ENCODE measurements around the gene RMRP. TPM values are rescaled to one million over a fixed set of nuclear protein-coding genes. Genes with fewer than 3 reads are reported as not detected.

RMRP gene
- total and polyA plus RNA-seq, 9 of the 15 experiments (the other 6 are each of a cell fraction or from before 2014, with no cell fraction given), result 75.7 to 89,974 (median 13,378) TPM; not detected in 3

GRCh38 chr9:35657546-35658136 is at the start of gene RMRP (continued):
- TF ChIP-seq, protein P1, sequence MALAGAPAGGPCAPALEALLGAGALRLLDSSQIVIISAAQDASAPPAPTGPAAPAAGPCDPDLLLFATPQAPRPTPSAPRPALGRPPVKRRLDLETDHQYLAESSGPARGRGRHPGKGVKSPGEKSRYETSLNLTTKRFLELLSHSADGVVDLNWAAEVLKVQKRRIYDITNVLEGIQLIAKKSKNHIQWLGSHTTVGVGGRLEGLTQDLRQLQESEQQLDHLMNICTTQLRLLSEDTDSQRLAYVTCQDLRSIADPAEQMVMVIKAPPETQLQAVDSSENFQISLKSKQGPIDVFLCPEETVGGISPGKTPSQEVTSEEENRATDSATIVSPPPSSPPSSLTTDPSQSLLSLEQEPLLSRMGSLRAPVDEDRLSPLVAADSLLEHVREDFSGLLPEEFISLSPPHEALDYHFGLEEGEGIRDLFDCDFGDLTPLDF (CRISPR knock-in tag; IDR thresholded peaks at IDR 0.05), result no peak; the same call in 1 of the 2 replicates
- TF ChIP-seq GATAD2B (IDR thresholded peaks at IDR 0.05; ENCODE audit: borderline replicate concordance), result peak; percentile 35
- peak; percentile 83 for TF ChIP-seq CREB1 (IDR thresholded peaks at IDR 0.05)
- peak; percentile 90 for TF ChIP-seq CREB1 (CRISPR knock-in tag; IDR thresholded peaks at IDR 0.05)
- TF ChIP-seq TCF3 (CRISPR knock-in tag; IDR thresholded peaks at IDR 0.05), result peak; percentile 39; the same call in 1 of the 2 replicates
- TF ChIP-seq HDAC2 (IDR thresholded peaks at IDR 0.05), result peak; percentile 84
- TF ChIP-seq RHOXF2B (CRISPR knock-in tag; conservative IDR thresholded peaks at IDR 0.05), result no peak
- peak; percentile 68; the same call in 1 of the 2 replicates for TF ChIP-seq TOE1 (IDR thresholded peaks at IDR 0.05; ENCODE audit: borderline replicate concordance)
- 0 out of 2 replicates have a peak, but pooled peaks have one; percentile 71 for TF ChIP-seq TOE1 (CRISPR knock-in tag; IDR thresholded peaks at IDR 0.05; ENCODE audit: borderline replicate concordance, low read depth)
- TF ChIP-seq, protein P2, sequence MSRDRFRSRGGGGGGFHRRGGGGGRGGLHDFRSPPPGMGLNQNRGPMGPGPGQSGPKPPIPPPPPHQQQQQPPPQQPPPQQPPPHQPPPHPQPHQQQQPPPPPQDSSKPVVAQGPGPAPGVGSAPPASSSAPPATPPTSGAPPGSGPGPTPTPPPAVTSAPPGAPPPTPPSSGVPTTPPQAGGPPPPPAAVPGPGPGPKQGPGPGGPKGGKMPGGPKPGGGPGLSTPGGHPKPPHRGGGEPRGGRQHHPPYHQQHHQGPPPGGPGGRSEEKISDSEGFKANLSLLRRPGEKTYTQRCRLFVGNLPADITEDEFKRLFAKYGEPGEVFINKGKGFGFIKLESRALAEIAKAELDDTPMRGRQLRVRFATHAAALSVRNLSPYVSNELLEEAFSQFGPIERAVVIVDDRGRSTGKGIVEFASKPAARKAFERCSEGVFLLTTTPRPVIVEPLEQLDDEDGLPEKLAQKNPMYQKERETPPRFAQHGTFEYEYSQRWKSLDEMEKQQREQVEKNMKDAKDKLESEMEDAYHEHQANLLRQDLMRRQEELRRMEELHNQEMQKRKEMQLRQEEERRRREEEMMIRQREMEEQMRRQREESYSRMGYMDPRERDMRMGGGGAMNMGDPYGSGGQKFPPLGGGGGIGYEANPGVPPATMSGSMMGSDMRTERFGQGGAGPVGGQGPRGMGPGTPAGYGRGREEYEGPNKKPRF (IDR thresholded peaks at IDR 0.05; ENCODE audit: low read depth, low read length), result no peak
- TF ChIP-seq, protein P3, sequence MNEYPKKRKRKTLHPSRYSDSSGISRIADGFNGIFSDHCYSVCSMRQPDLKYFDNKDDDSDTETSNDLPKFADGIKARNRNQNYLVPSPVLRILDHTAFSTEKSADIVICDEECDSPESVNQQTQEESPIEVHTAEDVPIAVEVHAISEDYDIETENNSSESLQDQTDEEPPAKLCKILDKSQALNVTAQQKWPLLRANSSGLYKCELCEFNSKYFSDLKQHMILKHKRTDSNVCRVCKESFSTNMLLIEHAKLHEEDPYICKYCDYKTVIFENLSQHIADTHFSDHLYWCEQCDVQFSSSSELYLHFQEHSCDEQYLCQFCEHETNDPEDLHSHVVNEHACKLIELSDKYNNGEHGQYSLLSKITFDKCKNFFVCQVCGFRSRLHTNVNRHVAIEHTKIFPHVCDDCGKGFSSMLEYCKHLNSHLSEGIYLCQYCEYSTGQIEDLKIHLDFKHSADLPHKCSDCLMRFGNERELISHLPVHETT (CRISPR knock-in tag; conservative IDR thresholded peaks at IDR 0.05 in 1 of 2, IDR thresholded peaks at IDR 0.05 in 1 of 2), result peak in 1 of 2 experiments; percentile 63; a peak in 1 of 4 replicates
- TF ChIP-seq HINFP (tag; conservative IDR thresholded peaks at IDR 0.05; ENCODE audit: low read depth), result peak; percentile 86
- TF ChIP-seq, protein P4, sequence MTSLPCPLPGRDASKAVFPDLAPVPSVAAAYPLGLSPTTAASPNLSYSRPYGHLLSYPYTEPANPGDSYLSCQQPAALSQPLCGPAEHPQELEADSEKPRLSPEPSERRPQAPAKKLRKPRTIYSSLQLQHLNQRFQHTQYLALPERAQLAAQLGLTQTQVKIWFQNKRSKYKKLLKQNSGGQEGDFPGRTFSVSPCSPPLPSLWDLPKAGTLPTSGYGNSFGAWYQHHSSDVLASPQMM (CRISPR knock-in tag; IDR thresholded peaks at IDR 0.05), result no peak
- peak; percentile 69 for TF ChIP-seq SOX6 (IDR thresholded peaks at IDR 0.05)
- TF ChIP-seq PHF20 (IDR thresholded peaks at IDR 0.05; ENCODE audit: partially characterized antibody), result peak; percentile 20
- TF ChIP-seq XRCC3 (IDR thresholded peaks at IDR 0.05), result no peak
- no peak for TF ChIP-seq HSF4 (CRISPR knock-in tag; IDR thresholded peaks at IDR 0.05; ENCODE audit: borderline replicate concordance)
- TF ChIP-seq PML (IDR thresholded peaks at IDR 0.05; ENCODE audit: low read length), result no peak
- no peak for TF ChIP-seq MAFK (IDR thresholded peaks at IDR 0.05; ENCODE audit: low read length)
- TF ChIP-seq MTA2 (IDR thresholded peaks at IDR 0.05; ENCODE audit: low read depth), result no peak
- 0 out of 2 replicates have a peak, but pooled peaks have one; percentile 2 for TF ChIP-seq SMC3 (conservative IDR thresholded peaks at IDR 0.05; ENCODE audit: insufficient read depth, low read depth, low read length)
- peak; percentile 68; the same call in 1 of the 2 replicates for TF ChIP-seq BCOR (IDR thresholded peaks at IDR 0.05)
